Pancreas (tissue), 10 donors: Measurements from ENCODE around the gene AHCTF1. TPM values are rescaled to one million over a fixed set of nuclear protein-coding genes. Genes with fewer than 3 reads are reported as not detected.

Source experiments
- ATAC-seq, 4 donors: fragments of 200-7000 bp; cut with Tn5 transposase; one replicate each; pipeline versions ENCODE4 v1.8.0 to v1.9.1; 2020; ENCODE audit warnings: mild to moderate bottlenecking in 4 of 4, moderate library complexity in 4 of 4
- DNase-seq, 6 donors: peaks; one replicate each; pipeline ENCODE4 v3.0.0-alpha.2; 2020
- FAIRE-seq: peaks from 2 replicates; lab custom pipeline; 2012; peaks lifted over from hg19 to GRCh38; lab: Jason Lieb, UNC
- H3K27ac ChIP-seq, 4 donors: fragments of 200-600 bp; sonication (generic); 1 replicate in 3 of 4; 2 replicates in 1 of 4; pipeline versions ENCODE4 v1.5.0 to v1.8.0; 2020
- H3K27me3 ChIP-seq, 4 donors: fragments of 200-600 bp; one replicate each; pipeline ENCODE4 v1.8.0; 2021
- H3K36me3 ChIP-seq, 3 donors: fragments of 200-600 bp; sonication (generic) in 1 of 3; one replicate each; pipeline versions ENCODE4 v1.5.0 to v1.8.0; 2020 to 2021
- H3K4me1 ChIP-seq, 3 donors: fragments of 200-600 bp; one replicate each; pipeline ENCODE4 v1.8.0; 2021
- H3K4me3 ChIP-seq, 4 donors: fragments of 200-600 bp; sonication (generic) in 2 of 4; one replicate each; pipeline versions ENCODE4 v1.5.0 to v1.8.0; 2020 to 2021
- H3K9me3 ChIP-seq, 4 donors: fragments of 200-600 bp; one replicate each; pipeline ENCODE4 v1.8.0; 2021
- CTCF ChIP-seq, 4 donors: fragments of 200-600 bp; sonication (generic) in 3 of 4; IDR thresholded peaks; one replicate each; pipeline versions ENCODE4 v1.5.0 to v1.8.0; 2021; ENCODE audit warnings: antibody characterized with exemption in 4 of 4
- WGBS, 2 donors: extraction: QIAGEN DNeasy Blood & Tissue Kit; methylation state at CpG; one replicate each; pipeline ENCODE4 v1.1.7; 2013; 5-methylcytosine and 5-hydroxymethylcytosine counted together
- intact Hi-C, 3 donors: fragments of 100-400 bp; cut with DNase I; formaldehyde crosslinking; loops; one replicate each; pipeline versions ENCODE4 v1.11.1 to v1.14.2; 2022
- polyA plus RNA-seq, 2 donors: library from polyadenylated mRNA; stranded (reverse); fragments of 200-250 nt; gene quantifications; one replicate each; pipeline ENCODE4 v1.2.3, GENCODE V29; 2013
- total RNA-seq, 6 donors: library from RNA; stranded (reverse); fragmentation: NEBNext Ultra II Directional in 4 of 6; extraction: Animal tissue kit (Norgen Biotek cat#: 25700) in 4 of 6; gene quantifications; one replicate each; pipeline versions ENCODE4 v1.2.1 to v1.2.4, GENCODE V29; 2021 to 2023
- donor health status: healthy with polysubstance abuse.
- donor health status: DM: no; HTN: no; CAD: no; lungs with moderate emphysema.
- donor health status: DM: no; HTN: no; CAD: no.
- donor health status: control.
- donor health status: control.
- donor health status: Bipolar disorder and iron deficiency.
- donor health status: DM: yes; HTN: yes; CAD: no.
- donor health status: DM: no; HTN: no; CAD: no.
- donor health status: DM: no; HTN: no; CAD: no.
- donor health status: DM: yes; HTN: yes; CAD: no.

AHCTF1 gene
- total and polyA plus RNA-seq, 8 donors, result 4.8 to 14.6 (median 11.5) TPM

GRCh38 chr1:246795906-246796694 lies 135.6 kb downstream of the AHCTF1 start:
- DNase-seq (no peak), ATAC-seq (no peak), FAIRE-seq (no peak)
- Histone ChIP-seq H3K36me3 (no peaks in the 10 kb centered on the region), H3K27ac (no peak overlapping the region), H3K27me3 (no peaks in the 10 kb centered on the region), H3K9me3 (no peaks in the 10 kb centered on the region), H3K4me1 (no peaks in the 10 kb centered on the region), H3K4me3 (no peak overlapping the region)
- intact Hi-C loops, result no loop called here
- 84 to 88% methylated on average over 30 of the region's 30 CpGs for WGBS, 2 donors
- no peak for TF ChIP-seq CTCF (IDR thresholded peaks at IDR 0.05)

DNA sequence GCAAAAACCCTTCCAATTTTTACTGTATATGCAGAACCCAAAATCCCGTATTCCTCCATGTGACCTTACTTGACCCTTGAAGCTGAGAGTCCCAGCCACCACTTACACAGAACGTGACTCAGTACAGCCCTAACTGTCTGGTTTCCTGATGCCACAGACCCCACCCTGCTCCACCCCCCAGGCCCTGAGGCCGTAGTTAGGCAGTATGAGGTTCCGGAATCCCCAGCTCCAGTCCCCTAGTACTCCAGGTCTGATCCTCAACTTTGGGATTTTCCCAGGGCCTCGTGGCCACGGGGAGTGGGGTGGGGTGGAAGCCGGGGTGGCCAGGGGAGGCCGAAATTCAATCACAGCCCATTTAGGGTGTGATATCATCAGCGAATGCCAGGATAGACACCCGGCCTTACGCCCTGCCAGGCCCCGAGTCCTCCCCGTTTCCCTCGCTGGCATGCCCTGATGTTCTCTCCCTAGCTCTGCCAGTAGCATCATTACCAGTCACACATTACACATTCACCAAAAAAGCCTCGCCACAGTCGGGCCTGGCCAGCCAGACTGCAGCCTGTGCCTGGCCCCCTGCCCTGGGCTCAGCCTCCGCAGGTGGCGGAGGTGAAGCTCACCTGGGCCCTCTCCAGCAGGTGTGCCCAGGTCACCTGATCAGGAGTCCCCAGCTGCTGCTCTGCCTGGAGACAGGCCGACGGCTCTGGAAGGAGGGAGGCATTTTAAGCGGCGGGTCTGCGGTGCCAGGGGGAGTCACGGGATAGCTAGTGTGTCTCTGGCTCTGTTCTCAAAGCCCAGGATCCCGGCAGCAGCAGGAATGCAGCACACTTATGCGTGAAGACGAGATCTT lies 136.7 kb downstream of the AHCTF1 start:
- H3K9me3 ChIP-seq, result no peaks in the 10 kb centered on the region
- no peaks in the 10 kb centered on the region for H3K4me1 ChIP-seq
- H3K4me3 ChIP-seq, result no peak overlapping the region
- TF ChIP-seq CTCF (IDR thresholded peaks at IDR 0.05), result no peak
- H3K27me3 ChIP-seq, result no peaks in the 10 kb centered on the region
- FAIRE-seq, result no peak
- peak in 1 of 4 donors; percentile 36 for ATAC-seq
- 59 to 63% methylated on average over 27 of the region's 27 CpGs for WGBS, 2 donors
- DNase-seq, result no peak
- no peak overlapping the region for H3K27ac ChIP-seq
- H3K36me3 ChIP-seq, result no peaks in the 10 kb centered on the region
- intact Hi-C loops, result no loop called here

DNA sequence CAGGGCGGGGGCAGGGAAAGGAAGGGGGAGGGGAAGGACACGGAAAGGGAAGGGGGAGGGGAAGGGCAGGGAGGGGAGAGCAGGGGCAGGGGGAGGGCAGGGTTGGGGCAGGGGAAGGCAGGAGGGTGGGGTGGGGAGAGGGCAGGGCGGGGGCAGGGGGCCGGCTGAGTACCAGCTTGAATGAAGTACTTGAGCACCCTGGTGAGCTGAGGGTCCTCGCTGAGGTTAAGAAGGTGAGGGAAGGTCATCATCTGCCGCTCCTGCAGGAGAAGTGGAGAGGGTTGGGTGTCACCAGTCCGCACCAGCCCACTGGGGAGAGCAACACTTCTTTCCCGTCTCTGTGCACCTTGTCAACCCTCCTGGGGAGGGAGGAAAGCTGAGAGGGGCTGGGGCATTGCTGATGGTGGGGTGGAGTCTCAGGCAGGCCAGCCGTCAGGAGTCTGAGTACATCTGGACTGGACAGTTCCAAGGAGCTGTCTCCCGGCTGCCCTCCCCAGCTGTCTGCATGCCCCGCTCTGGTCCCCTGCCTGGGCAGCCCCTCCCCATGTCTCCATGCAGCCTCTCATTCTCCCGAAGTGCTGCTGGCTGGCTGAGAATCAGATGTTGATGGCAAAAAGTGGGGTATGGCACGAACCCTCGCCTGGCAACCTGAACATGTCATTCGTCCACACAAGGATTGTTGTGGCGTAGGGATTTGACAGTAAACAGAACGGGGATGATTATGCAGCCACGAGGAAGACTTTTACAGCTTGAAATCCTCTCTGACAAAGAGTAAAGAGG lies 137.5 kb downstream of the AHCTF1 start:
- H3K9me3 ChIP-seq, result no peaks in the 10 kb centered on the region
- WGBS, 2 donors, result 40 to 51% methylated on average over 15 to 17 of the region's 18 CpGs
- H3K4me3 ChIP-seq, result no peak overlapping the region
- no peaks in the 10 kb centered on the region for H3K36me3 ChIP-seq
- TF ChIP-seq CTCF (IDR thresholded peaks at IDR 0.05), result no peak
- DNase-seq, result no peak
- H3K27me3 ChIP-seq, result no peaks in the 10 kb centered on the region
- H3K27ac ChIP-seq, result no peak overlapping the region
- intact Hi-C loops, result no loop called here
- no peak for FAIRE-seq
- no peak for ATAC-seq
- H3K4me1 ChIP-seq, result no peaks in the 10 kb centered on the region

DNA sequence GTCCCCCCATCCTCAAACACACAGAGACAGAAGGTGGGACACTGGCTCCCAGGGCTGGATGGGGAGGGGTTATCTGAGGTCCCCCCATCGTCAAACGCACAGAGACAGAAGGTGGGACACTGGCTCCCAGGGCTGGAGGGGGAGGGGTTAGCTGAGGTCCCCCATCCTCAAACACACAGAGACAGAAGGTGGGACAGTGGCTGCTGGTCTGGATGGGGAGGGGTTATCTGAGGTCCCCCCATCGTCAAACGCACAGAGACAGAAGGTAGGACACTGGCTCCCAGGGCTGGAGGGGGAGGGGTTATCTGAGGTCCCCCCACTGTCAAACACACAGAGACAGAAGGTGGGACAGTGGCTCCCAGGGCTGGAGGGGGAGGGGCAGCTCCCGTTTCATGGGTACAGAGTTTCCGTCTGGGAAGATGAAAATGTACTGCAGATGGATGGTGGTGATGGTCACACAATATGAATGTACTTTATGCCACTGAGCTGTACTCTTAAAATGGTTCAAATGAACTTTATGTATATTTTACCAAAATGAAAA lies 138.3 kb downstream of the AHCTF1 start:
- intact Hi-C loops, result no loop called here
- WGBS, 2 donors, result 13 to 15% methylated on average over 6 of the region's 6 CpGs
- Histone ChIP-seq H3K9me3 (no peaks in the 10 kb centered on the region), H3K27ac (no peak overlapping the region), H3K4me1 (no peaks in the 10 kb centered on the region), H3K4me3 (no peak overlapping the region), H3K27me3 (peaks cover 0 to 4% (median 0%) of the 10 kb centered on the region in 4 donors), H3K36me3 (no peaks in the 10 kb centered on the region)
- ATAC-seq, result no peak
- no peak for FAIRE-seq
- no peak for TF ChIP-seq CTCF (IDR thresholded peaks at IDR 0.05)
- DNase-seq, result no peak
